K562 (cell line): Measurements from ENCODE around the gene LMBR1. TPM values are rescaled to one million over a fixed set of nuclear protein-coding genes. Genes with fewer than 3 reads are reported as not detected.
A peak's percentile ranks its signal among the peaks of the same experiment; 100 is the strongest.

Experiments used
- CTCF ChIP-seq, 3 experiments: IDR thresholded peaks in 2 of 3; conservative IDR thresholded peaks in 1 of 3; 2 replicates each; pipeline ENCODE4 v1.5.1; 2011 to 2012; ENCODE audit warnings: low read length in 3 of 3, mild to moderate bottlenecking in 3 of 3, control low read depth in 2 of 3, improper control_type of control experiment in 1 of 3, inconsistent platforms in 1 of 3, low read depth in 1 of 3, mixed read lengths in 1 of 3, moderate library complexity in 1 of 3; ENCODE audit not compliant: insufficient read depth in 2 of 3
- HDAC6 ChIP-seq: IDR thresholded peaks from 2 replicates; pipeline ENCODE4 v1.6.1; 2012; ENCODE audit warnings: low read depth, mild to moderate bottlenecking, control low read depth, inconsistent platforms, low read length, moderate library complexity
- NFE2 ChIP-seq: IDR thresholded peaks from 2 replicates; pipeline ENCODE4 v1.6.1; 2014; ENCODE audit warnings: antibody characterized with exemption, low read depth
- POLR2H ChIP-seq: IDR thresholded peaks from 2 replicates; pipeline ENCODE4 v1.6.1; 2016; ENCODE audit warnings: missing genetic modification characterization, low read depth, mild to moderate bottlenecking, control low read depth, missing compliant biosample characterization, moderate library complexity
- RAD21 ChIP-seq, 2 experiments: fragments of 250-450 bp in 1 of 2; fragments of 450-650 bp in 1 of 2; sonication (Bioruptor Pico) in 1 of 2; formaldehyde crosslinking in 1 of 2; IDR thresholded peaks in 1 of 2; conservative IDR thresholded peaks in 1 of 2; 2 replicates each; pipeline versions ENCODE4 v1.4.0 to v1.8.0; 2020 to 2022; ENCODE audit warnings: mild to moderate bottlenecking in 2 of 2, moderate library complexity in 1 of 2
- REST ChIP-seq, 2 experiments: fragments of 450-650 bp; formaldehyde crosslinking in 1 of 2; IDR thresholded peaks; 2 replicates each; pipeline versions ENCODE4 v1.4.0 to v1.6.1; 2014 to 2020; ENCODE audit warnings: mild to moderate bottlenecking in 2 of 2, borderline replicate concordance in 1 of 2, low read depth in 1 of 2
- polyA plus RNA-seq, 8 experiments: library from polyadenylated mRNA; depleted of rRNA in 4 of 8; stranded (reverse) in 5 of 8; unstranded in 3 of 8; fragments of >200 nt; fragmentation: Nextera tagmentation in 2 of 8; fragmentation: Illumina TruSeq in 1 of 8; extraction: Ambion mirVana in 2 of 8; extraction: Trizol in 1 of 8; gene quantifications; 2 replicates each; pipeline versions ENCODE4 v1.2.1 to v1.2.3, GENCODE V29; 2011 to 2014; ENCODE audit warnings: inconsistent platforms in 1 of 8, missing spikeins in 1 of 8
- total RNA-seq, 7 experiments: library from RNA; depleted of rRNA in 6 of 7; stranded (reverse); fragments of >200 nt in 6 of 7; fragmentation: Illumina TruSeq in 2 of 7; extraction: Trizol in 2 of 7; gene quantifications; 2 replicates each; pipeline versions ENCODE4 v1.2.1 to v1.2.3, GENCODE V29; 2011 to 2021; ENCODE audit warnings: low replicate concordance in 1 of 7

Gene LMBR1
- total and polyA plus RNA-seq, 9 of the 15 experiments (the other 6 are each of a cell fraction or from before 2014, with no cell fraction given), result 7.7 to 90.0 (median 59.9) TPM

- peak; percentile 24; the same call in 1 of the 2 replicates for TF ChIP-seq REST (IDR thresholded peaks at IDR 0.05; ENCODE audit: borderline replicate concordance)
- TF ChIP-seq REST (CRISPR knock-in tag; IDR thresholded peaks at IDR 0.05; ENCODE audit: low read depth), result no peak
- 0 out of 2 replicates have a peak, but pooled peaks have one; percentile 24 for TF ChIP-seq POLR2H (tag)
- TF ChIP-seq HDAC6, result no peak
- TF ChIP-seq NFE2, result no peak
- TF ChIP-seq CTCF (IDR thresholded peaks at IDR 0.05 in 2 of 3, conservative IDR thresholded peaks at IDR 0.05 in 1 of 3; ENCODE audit: insufficient read depth in 2 of 3, low read depth in 1 of 3, low read length in 3 of 3), result peak; percentile 46 to 74 (median 50); a peak in 5 of 6 replicates
- TF ChIP-seq RAD21 (CRISPR knock-in tag; conservative IDR thresholded peaks at IDR 0.05 in 1 of 2, IDR thresholded peaks at IDR 0.05 in 1 of 2), result peak; percentile 62 to 65
Measured at GRCh38 chr7:156827587-156828203, 65.3 kb downstream of the LMBR1 start (continued).
